Measurements from ENCODE around the gene MDH2.
"Not testable (repeated sequence)": the region's sequence is repeated elsewhere in the genome, so short reads cannot be mapped to it uniquely, and the experiment has no call there.

The MDH2 gene

DNA sequence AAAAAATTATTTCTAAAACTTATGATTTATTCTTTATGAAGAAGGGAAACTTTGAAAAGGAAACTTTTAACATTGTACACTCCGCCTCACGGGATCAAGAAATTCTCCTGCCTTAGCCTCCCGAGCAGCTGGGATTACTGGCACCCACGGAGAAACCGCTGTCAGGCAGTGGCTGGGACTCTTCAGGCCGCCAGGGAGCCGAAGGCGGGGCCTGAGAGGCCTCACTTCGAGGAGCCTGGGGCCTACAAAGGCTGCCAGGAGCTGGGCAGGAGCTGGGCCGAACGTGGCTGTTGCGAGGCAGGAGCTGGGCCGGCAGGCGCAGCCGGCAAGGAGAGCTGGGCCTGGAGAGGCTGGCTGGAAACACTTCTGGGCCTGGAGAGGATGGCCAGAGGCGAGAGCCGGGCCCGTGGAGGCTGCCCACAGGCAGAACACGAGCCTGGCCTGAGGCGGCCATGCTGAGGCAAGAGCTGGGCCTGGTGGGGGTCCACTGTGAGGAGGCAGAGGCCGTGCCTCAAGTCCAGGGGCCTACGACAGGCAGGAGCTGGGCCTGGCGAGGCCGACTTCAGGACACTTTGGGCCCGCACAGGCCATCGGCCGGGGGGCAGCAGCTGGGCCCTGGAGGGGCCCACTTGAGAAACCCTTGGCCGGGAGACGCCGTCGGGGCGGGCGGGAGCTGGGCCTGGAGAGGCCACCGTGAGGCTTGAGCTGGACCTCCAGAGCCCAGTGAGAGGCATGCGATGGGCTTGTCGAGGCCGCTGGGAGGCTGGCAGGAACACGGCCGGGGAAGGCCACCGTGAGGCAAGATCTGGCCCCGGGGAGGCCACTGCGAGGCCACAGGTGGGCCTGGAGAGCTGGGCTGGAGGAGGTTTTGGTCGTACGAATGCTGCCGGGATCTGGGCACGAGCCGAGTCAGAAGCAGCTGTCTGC lies 23.7 kb downstream of the MDH2 start:
- peak; percentile 23 for DNase-seq (ENCODE audit: low spot score)

DNA sequence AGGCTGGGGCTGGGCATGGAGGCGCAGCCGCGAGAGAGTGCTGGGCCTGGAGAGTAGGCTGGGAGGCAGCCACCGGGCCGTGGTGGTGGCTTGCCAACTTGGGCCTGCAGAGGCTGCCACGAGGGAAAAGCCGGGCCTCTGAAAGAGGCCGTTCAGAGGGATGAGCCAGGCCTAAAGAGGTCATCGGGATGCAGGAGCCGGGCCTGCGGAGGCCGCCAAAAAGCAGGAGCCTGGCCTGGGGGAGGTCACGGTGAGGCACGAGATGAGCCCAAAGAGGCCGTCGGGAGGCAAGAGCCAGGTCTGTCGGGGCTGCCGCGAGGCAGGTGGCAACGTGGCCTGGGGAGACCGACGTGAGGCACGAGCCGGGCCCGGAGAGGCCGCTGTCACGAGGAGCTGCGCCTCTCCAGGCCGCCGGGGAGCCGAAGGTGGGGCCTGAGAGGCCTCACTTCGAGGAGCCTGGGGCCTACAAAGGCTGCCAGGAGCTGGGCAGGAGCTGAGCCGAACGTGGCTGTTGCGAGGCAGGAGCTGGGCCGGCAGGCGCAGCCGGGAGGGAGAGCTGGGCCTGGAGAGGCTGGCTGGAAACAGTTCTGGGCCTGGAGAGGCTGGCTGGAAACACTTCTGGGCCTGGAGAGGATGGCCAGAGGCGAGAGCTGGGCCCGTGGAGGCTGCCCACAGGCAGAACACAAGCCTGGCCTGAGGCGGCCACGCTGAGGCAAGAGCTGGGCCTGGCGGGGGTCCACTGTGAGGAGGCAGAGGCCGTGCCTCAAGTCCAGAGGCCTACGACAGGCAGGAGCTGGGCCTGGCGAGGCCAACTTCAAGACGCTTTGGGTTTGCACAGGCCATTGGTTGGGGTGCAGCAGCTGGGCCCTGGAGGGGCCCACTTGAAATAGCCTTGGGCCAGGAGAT lies 24.6 kb downstream of the MDH2 start:
- no peak for DNase-seq (ENCODE audit: low spot score)

DNA sequence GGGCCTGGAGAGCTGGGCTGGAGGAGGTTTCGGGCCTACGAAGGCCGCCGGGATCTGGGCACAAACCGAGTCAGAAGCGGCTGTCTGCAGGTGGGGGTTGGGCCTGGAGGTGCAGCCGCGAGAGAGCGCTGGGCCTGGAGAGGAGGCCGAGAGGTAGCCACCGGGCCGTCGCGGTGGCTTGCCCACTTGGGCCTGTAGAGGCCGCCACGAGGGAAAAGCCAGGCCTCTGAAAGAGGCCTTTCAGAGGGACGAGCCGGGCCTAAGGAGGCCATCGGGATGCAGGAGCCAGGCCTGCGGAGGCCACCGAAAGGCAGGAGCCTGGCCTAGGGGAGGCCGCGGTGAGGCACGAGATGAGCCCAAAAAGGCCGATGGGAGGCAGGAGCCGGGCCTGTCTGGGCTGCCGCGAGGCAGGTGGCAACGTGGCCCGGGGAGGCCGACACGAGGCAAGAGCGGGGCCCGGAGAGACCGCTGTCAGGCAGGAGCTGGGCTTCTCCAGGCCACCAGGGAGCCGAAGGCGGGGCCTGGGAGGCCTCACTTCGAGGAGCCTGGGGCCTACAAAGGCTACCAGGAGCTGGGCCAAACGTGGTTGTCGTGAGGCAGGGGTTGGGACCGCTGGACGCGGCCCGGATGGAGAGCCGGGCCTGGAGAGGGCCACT lies 25.6 kb downstream of the MDH2 start:
- DNase-seq (ENCODE audit: low spot score) = no peak

DNA sequence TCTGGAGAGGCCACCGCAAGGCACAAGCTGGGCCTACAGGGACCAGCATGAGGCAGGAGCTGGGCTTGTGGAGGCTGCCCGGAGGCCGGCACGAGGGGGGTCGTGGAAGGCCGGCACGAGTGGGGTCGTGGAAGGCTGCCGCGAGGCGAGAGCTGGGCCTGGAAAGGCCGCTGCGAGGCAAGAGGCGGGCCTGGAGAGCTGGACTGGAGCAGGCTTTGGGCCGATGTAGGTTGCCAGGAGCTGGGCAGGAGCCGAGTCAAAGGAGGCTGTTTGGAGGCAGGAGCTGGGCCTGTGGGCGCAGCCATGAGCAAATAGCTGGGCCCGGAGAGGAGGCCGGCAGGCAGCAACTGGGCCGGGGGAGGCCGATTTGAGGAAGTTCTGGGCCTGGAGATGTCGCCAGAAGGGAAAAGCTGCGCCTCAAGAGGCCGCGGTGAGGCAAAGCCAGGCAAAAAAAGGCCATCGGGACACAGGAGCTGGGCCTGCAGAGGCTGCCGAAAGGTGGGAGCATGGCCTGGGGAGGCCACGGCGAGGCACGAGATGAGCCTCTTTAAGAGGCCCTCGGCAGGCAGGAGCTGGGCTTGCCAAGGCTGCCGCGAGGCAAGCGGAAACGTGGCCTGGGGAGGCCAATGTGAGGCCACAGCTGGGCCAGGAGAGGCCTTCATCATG lies 26.5 kb downstream of the MDH2 start:
- no peak for DNase-seq (ENCODE audit: low spot score)

DNA sequence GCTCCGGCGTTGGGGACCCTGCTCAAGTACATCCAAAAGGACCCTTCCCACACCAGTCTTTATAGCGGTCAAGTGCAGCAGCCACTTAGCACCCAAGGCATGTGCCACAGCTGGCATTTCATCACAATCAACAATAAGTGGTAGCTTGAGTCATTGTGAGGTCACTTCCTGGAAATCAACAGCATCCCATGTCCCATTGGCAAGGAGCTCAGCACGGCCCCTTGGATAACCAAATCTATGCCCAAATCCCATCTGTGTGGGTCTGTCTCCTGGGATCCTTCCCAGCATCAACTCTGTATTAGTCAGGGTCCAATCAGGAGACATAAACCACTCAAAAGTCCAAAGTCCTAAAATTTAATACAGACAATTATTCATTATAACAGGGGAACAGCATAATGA lies 27.1 kb downstream of the MDH2 start:
- no peak for DNase-seq (ENCODE audit: low spot score)

DNA sequence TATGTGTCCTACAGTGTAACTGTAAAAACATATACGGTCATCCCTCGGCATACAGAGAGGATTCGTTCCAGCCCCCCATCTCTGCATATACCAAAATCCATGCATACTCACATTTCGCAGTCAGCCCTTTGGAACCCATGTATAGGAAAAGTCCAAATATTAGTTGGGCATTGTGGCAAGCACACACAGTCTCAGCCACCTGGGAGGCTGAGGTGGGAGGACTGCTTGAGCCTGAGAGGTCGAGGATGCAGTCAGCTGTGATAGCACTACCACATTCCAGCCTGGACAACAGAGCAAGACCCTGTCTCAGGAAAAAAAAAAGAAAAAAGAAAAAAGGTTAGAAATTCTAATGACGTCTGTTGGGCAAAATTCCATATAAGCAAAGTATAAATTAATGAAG lies 29.1 kb downstream of the MDH2 start:
- no peak for DNase-seq (ENCODE audit: low spot score)

DNA sequence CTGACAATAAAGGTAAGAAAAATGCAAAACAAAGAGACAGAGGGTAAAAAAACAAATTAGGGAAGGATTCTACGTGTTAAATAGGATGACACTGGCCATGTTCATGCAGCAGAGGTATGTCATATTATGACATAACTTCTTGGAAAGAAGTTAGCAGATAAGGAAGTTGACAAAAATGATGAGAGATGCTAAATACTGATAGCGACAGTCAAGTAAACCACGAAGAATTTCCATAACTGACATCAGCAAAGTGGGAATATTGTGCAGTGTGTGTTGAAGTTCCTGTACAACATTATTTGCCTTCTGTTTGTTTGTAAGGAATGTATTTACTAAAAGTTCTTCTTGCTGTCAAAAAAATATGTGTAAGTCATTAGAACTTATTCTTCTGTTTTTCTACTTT lies 29.5 kb downstream of the MDH2 start:
- DNase-seq (ENCODE audit: low spot score) = no peak

DNA sequence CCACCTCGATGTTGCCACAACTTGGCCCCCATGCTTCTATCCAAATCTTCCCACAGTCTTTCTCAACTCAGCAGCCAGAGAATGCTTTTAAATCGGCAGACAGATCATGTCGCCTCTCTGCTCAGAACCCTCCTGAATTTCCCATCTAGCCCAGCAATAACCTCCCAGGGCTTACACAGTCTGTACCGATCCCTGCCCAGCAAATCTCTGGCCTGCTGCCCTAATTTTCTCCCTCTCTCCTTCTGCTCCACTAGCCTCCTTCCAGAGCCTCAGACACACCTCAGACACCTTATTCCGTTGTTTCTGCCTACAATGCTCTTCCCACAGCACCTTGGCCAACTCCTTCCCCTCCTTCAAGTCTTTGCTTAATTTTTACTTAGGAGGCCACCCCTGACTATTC lies 32.3 kb downstream of the MDH2 start:
- DNase-seq (ENCODE audit: low spot score) = no peak

DNA sequence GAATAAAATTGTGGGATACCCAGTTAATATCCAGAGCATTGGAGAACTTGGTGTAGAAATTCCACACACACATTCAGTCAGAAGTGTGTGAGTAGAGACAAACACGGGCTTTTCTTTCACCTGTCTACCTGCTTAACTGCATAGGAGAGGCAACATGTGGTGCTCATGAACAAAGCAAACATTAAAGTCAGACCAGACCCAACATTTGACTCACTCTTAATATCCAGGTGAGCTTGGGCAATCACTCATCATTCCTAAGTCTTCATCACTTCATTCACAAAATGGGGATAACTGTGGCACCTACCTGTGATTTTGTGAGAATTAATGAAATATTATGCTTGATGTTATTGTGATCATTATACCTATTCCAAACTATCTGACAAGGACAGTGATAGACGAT lies 36.2 kb downstream of the MDH2 start:
- DNase-seq (ENCODE audit: low spot score) = not testable (repeated sequence)

DNA sequence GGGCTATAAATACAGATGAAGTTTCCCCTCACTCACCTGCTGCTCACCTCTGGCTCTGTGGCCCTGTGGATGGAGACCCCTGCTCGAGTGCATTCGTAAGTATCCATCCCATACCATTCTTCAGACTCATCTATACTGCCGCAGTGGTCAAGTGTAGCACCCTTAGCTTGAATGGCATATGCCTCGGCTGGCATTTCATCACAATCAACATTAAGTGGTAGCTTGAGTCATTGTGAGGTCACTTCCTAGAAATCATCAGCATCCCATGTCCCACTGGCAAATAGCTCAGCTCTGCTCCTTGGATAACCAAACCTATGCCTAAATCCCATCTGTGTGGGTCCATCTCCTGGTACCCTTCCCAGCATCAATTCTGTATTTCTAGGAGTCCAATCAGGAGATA lies 38.2 kb downstream of the MDH2 start:
- DNase-seq (ENCODE audit: low spot score) = no peak

DNA sequence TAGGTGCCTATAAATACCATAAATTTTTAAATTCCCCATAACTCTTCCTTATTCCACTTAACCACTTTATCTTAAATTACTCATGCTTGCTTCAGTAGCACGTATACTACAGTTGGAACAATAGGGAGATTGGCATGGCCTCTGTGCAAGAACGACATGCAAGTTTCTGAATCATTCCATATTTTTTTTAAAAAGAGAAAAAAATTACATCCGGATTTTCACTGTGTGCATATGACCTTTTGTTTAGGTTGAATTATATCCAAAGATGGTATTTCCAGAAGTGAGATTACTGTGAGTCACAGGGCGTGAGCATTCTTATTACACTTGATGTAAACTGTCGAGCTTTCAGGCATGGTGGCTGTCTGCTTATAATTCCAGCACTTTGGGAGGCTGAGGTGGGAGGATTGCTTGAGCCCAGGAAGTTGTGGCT lies 39.5 kb downstream of the MDH2 start:
- not testable (repeated sequence) for DNase-seq (ENCODE audit: low spot score)

DNA sequence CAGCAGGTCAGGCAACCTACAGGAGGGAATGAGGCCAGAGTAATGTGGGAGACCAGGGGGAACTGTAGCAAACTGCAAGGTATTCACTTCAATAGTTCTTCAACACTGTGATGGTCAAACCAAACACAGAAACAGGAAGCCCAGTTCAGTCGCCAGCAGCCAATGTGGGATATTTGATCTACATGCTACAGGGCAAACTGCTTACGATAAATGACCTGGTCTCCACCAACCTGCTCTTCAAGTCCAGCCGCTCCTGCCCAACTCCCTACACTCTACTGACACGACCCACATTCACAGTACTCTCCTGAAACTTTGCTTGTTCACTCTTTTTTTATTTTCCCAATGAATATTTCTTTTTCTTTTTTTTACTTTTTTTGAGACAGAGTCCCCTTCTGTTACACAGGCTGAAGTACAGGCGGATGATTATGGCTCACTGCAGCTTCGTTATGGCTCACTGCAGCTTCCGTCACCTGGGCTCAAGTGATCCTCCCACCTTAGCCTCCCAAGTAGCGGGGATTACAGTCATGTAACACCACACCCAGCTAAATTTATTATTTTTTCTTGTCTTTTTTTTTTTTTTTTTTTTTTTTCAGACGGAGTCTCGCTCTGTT lies 42.1 kb downstream of the MDH2 start:
- no peak for DNase-seq (ENCODE audit: low spot score)

DNA sequence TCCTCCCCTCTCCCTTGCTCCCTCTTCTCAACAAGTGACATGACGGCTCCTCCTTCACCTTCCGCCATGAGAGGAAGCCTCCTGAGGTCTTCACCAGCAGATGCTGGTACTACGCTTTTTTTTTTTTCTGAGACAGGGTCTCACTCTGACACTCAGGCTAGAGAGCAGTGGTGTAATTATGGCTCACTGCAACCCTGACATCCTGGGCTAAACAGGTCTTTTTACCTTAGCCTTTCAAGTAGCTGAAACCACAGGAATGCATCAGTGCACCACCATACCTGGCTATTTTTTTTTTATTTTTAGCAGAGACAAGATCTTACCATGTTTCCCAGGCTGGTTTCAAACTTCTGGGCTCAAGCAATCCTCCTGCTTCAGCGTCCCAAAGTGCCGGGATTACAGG lies 43.6 kb downstream of the MDH2 start:
- DNase-seq (ENCODE audit: low spot score) = no peak

DNA sequence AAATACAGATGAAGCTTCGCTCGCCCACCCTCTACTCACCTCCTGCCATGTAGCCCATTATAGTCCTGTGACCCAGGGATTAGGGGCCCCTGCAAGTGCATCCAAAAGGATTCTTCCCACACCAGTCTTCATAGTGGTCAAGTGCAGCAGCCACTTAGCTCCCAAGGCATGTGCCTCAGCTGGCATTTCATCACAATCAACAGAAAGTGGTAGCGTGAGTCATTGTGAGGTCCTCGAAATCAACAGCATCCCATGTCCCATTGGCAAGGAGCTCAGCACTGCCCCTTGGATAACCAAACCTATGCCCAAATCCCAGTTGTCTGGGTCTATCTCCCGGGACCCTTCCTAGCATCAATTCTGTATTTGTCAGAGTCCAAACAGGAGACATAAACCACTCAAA lies 45.6 kb downstream of the MDH2 start:
- not testable (repeated sequence) for DNase-seq (ENCODE audit: low spot score)

DNA sequence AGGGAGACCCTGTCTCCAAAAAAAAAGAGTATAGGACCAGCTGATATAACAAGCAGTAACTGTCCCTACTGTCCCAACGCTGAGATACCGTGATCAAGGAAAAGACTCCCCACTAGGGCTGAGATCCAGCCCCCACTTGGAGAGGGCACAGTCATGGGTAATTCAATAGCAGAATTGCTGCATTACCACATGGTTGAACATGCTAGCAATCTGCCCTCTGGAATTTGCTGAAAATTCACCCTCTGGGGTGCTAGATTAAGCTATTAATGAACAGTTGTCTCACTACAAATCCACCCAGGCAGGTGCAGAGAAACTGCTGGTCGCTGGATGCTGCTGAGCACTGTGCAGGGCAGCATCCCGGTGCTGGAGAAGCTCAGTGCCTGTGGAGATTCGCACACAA lies 46.4 kb downstream of the MDH2 start:
- DNase-seq (ENCODE audit: low spot score) = not testable (repeated sequence)

DNA sequence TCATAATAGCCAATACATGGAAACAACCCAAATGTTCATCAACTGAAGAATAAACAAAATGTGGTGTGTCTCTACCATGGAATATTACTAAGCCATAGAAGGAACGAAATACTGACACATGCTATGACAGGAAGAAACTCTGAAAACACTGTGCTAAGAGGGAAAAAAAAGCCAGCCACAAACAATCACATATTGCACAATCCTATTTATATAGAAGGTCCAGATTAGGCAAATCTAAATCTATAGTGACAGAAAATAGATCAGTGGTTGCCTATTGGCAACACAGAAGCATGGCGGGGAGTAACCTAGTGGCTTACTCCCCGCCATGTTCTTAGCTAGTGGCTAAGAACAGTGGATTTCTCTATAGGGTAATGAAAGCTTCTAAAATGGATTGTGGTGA lies 48.0 kb downstream of the MDH2 start:
- no peak for DNase-seq (ENCODE audit: low spot score)

DNA sequence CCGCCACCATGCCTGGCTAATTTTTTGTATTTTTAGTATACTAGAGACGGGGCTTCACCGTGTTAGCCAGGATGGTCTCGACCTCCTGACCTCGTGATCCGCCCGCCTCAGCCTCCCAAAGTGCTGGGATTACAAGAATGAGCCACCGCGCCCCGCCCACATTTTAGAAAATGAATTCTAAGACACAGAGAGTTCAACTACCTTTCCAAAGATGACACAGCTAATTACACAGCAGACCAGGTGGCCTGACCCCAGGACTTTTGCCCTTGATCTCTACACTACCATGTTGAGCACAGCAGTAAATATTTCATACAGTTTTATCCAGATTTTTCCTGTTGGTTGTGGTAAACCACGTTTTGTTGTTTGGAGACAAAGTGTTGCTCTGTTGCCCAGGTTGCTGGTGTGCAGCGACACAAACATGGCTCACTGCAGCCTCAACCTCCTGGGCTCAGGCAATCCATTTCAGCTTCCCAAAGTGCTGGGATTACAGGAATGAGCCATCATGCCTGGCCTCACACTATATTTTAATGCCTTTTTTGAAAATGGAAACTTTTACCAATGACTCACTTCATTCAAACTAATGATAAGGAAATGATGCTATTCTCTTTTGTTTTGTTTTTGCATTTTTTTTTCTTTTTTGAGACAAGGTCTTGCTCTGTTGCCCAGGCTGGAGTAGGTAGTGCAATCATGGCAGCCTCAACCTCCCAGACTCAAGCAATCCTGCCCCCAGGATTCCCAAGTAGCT lies 54.0 kb downstream of the MDH2 start:
- DNase-seq (ENCODE audit: low spot score) = not testable (repeated sequence)

DNA sequence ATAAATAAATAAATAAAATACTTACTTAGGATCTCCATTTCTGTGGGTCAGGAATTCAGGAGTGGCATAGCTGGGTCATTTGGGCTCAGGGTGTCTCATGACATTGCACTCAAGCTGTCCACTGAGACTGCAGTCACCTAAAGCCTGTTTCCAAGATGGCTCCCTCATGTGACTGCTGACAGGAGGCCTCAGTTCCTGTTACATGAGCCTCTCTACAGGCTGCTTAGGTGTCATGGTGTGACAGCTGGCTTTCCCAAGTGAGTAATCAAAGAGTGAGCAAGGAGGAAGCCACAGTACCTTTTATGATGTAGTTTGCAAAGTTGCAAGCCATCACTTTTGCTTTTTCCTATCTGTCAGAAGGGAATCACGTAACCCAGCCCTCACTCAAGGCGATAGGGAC lies 55.9 kb downstream of the MDH2 start:
- not testable (repeated sequence) for DNase-seq (ENCODE audit: low spot score)

DNA sequence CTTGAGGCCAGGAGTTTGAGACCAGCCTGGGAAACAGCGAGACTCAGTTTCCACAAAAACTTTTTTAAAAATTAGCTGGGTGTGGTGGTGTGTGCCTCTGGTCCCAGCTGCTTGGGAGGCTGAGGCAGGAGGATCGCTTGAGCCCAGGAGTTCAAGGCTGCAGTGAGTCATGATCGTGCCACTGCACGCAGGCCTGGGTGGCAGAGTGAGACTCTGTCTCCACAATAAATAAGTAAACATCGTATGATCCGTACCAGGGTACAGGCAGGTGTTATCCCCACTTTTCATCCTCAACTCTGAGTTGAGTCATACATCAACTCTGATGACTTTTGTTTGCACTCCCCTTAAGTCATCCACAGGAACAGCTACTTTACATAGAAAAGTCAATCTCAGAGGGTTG lies 58.2 kb downstream of the MDH2 start:
- not testable (repeated sequence) for DNase-seq (ENCODE audit: low spot score)

DNA sequence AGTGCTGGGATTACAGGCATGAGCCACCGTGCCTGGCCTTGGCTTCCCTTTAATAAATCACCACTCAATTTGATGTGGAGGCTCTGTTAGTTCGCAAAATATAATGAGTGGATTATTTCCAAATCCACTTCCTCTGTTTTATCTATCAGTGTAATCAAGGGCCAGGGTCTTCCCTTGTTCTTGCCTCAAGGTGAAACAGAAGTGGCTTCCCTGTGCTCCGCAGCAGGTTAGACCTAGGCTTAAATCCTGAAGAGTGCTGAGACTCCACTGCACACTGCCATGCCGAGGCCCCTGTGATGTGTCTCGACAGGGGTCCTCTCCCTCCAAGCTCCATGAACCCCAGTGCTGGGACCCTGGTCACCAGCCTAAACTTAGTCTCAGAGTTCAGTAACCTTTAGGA lies 59.0 kb downstream of the MDH2 start:
- no peak for DNase-seq (ENCODE audit: low spot score)
